ENCODE data around the gene KIF26B.

KIF26B gene

DNA sequence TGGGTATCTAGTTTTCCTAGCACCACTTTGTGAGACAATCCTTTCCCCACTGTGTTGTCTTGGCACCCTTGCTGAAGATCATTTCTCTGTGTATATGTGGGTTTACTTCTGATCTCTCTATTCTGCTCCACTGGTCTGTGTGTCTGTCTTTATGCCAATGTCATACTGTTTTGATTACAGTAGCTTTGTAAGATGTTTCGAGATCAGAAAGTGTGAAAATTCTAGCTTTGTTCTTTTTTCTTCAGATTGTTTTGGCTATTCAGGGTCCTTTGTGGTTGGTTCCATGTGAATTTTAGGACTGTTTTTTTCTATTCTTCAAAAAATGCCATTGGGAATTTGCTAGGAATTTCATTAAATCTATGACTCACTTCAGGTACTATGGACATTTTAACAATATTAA, 116.2 kb downstream of the KIF26B start:
- DNase-seq (ENCODE audit: low read depth in 1 of 2, low spot score in 1 of 2), result no peak

DNA sequence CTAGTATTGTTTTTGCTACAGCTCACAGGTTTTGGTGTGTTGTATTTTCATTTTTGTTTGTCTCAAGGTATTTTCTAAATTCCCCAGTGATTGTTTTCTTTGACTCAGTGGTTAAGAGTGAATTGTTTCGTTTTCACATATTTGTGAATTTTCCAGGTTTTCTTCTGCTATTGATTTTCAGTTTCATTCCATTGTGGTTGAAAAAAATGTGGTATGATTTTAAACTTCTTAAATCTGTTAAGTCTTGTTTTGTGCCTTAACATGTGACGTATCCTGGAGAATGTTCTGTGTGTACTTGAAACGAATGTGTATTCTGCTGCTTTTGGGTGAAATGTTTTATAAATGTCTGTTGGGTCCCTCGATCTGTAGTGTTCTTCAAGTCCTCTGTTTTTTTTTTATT, 117.9 kb downstream of the KIF26B start:
- no peak for DNase-seq (ENCODE audit: low read depth in 1 of 2, low spot score in 1 of 2)

DNA sequence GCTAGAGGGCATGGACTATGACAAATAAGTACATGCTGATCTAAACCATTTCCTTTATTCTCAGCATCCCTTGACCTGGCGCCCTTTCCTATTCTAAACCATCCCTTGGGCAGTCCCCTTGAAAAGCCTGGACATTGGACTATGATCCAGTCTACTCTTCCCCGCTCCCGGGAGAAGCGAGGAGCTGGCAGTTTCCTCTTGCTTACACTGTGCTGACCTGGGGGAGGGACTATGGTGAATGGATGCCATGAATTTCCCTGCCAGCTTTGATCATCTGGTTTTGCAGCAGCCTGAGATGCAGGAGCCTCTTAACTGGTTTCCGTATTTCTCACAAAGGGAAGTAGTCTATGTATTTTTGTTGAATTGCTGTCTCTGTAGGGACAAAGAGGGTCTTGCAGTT, 121.7 kb downstream of the KIF26B start:
- DNase-seq (ENCODE audit: low read depth in 1 of 2, low spot score in 1 of 2), result no peak

DNA sequence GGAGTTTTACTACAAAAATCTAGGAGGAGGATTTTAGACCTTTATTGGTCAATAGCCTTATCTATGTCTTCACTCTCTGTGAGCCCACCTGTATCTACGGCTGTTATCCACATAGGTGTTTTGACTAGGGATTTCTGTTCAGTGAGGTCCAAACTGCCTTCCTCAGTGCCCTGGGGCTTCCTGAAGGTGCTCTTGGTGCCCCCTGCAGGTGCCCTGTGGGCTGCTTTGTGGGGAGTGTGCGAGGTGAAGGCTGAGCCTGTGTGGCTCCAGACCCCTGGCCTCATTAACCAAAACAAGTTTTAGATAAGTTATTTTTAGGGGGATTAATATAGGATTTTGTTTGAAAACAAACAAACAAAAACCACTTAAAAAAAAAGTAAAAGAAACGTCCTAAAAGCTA, 122.5 kb downstream of the KIF26B start:
- no peak for DNase-seq (ENCODE audit: low read depth in 1 of 2, low spot score in 1 of 2)

DNA sequence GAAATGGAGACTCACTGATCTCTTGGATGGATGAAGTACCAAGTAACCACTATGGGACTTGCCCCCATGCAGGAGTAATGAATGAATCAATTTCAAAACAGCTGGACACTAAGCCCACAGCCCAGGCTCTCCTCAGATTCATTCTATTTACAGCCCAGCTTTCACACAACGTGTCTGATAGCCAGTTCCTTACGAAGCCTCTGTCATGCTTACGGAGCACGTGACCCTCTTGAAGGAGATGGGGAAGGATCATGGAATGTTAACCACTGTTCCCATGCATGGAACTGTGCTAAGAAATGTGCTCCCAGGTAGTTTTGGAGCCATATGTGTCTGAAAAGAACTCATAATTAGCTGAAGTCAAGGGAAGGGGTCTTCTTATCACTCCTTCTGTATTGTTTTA, 124.1 kb downstream of the KIF26B start:
- DNase-seq (ENCODE audit: low read depth in 1 of 2, low spot score in 1 of 2), result no peak

DNA sequence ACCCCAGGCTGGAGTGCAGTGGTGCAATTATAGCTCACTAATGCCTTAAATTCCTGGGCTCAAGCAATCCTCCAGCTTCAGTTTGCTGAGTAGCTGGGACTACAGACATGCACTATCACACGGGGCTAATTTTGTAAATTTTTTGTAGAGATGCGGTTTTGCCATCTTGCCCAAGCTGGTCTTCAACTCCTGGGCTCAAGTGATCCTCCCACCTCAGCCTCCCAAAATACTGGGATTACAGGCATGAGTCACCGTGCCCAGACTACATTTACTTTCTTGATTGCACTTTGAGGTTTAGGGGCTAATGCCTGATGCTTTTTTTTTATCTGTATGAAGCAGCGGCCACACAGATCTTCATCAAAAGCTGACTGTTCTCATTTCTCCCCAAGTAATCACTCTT, 124.6 kb downstream of the KIF26B start:
- DNase-seq (ENCODE audit: low read depth in 1 of 2, low spot score in 1 of 2), result no peak

DNA sequence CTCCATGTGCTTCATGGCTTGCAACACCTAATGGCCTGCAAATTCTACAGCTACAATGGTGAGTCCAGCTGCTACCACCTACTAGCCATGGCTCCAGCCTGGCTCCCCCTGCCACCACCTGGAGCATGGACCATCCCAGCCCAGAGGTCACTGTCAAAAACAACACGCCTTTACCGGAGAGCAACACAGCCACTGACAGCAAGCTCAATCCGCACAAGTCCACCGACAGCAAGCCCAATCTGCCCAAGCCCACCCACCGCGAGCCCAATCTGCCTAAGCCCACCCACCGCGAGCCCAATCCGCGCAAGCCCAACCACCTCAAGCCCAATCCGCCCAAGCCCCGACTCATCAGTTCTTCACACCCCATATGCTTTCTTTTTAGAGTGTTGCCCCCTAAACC, 128.2 kb downstream of the KIF26B start:
- no peak for DNase-seq (ENCODE audit: low read depth in 1 of 2, low spot score in 1 of 2)

DNA sequence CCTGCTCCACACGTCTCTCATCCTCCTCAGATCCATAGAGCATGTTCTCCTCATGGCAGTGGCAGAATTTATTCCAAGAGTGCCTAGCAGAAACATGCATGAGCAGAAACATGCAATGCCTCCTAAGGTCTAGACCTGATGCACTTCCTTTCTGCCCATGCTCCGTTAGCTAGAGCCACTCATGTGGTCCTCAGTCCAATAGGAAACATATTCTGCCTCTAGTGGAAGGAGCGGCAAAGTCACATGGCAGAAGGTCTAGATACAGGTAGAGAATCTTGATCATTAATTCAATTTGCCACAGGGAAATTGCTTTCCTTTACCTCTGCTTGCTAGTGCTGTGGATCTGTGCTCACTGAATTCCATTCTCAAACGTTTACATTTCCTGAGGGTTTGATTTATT, 130.4 kb downstream of the KIF26B start:
- no peak for DNase-seq (ENCODE audit: low read depth in 1 of 2, low spot score in 1 of 2)

DNA sequence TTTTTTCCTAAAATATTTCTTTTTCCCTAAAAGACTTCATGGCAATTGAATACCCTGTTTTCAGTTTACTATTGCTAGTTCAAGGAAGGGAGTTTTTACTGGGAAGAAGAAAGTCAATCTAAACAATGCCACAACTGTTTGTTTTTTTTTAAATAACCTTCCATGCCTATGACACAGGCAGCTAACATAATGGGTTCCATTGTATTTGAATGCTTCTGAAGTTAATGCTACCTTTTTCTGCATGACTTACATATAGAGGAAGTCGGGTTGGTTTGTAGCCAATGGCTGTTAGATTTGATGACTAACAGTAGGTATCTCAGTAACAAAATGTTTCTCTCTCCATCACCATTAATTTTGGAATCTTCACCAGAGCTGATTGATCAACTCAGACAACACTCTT, 134.0 kb downstream of the KIF26B start:
- no peak for DNase-seq (ENCODE audit: low read depth in 1 of 2, low spot score in 1 of 2)

DNA sequence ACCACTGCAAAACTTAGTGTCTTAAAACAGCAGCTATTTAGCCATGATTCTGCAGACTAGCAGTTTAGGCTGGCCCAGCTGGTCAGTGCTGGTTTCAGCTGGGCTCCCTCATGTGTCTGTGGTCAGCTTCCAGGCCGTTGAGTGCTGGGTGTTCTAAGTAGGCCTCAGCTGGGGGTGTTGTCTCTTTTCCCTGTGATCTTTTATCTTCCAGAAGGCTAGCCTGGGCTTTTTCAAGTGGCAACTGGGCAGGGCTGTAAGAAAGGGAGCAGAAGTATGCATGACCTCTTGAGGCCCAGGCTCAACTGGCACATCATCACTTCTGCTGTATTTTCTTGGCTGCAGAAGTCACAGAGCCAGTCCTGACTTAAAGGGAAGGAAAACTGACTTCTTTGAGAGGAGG, 136.1 kb downstream of the KIF26B start:
- no peak for DNase-seq (ENCODE audit: low read depth in 1 of 2, low spot score in 1 of 2)

DNA sequence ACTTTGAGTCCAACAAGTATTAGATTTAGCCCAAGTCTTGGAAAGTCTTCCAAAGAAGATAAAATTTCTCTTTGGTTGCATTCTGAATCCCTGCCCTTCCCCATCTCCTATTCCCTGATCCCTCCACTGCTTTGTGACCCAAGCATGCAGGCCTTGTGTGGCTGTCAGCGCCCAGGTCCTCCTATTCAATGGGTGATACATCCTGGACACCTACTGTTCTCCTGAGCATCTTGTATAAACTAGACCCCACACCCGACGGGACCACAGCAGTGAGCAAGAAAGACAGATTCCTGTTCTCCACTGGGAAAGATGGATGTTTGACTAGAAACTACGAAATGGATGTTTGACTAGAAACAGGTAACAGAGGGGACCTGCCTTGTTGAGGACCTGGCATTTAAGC, 136.6 kb downstream of the KIF26B start:
- DNase-seq (ENCODE audit: low read depth in 1 of 2, low spot score in 1 of 2), result no peak

DNA sequence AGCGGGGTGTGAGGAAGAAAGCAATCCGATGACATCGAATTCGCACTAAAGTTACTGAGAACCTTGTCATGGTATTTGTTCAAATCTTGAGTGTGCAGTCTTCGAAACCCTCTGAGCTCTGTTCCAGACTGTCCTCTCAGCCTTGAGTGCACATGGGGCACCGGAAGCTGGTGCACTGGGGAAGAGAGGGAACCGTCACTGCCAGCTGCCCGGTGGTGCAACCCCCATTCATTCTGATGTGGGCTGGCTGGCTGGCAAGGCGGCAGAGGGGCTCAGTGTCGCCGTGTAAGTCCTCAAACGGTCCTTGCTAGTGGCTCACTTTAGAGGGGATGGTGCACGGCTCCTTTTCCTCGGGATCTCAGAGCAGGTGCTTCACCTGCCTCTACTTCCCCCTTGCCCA, 137.4 kb downstream of the KIF26B start:
- no peak for DNase-seq (ENCODE audit: low read depth in 1 of 2, low spot score in 1 of 2)

DNA sequence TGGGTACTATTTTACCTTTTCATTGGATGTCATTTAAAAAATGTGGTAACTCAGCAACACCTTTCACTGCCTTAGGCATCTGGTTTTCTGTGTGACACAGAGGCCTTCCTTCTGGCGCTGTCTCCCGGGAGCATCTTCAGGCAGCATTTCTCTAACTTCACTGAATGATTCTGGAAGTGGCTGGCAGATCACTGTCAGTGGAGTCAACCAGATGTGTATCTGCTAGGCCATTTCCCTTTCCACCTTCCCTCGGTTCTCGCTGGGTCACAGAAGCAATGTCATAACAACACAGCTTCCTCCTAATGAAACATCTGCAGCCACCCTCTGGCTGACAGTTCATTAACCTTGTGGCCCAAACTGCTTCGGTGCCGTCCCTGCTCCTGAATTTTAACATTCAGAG, 137.8 kb downstream of the KIF26B start:
- DNase-seq (ENCODE audit: low read depth in 1 of 2, low spot score in 1 of 2), result no peak

DNA sequence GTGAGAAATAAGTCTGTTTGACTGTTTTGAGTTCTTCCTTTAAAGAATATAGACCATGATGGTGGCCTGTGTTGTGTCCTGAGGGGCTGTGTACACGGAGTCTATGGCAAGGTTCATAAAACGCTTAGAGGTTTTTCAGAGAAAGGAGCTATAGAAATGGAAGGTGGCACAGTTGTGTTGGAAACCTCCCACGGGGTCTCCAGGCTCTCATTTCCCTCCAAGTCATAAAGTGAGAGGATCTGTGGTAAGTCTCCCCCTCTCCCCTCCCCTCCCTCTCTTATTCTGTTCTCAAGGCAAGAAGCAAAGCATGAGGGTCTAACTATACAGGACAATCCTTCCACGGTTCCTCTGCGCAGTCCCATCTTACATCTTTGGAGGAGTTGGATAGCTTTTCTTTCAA, 139.2 kb downstream of the KIF26B start:
- no peak for DNase-seq (ENCODE audit: low read depth in 1 of 2, low spot score in 1 of 2)

DNA sequence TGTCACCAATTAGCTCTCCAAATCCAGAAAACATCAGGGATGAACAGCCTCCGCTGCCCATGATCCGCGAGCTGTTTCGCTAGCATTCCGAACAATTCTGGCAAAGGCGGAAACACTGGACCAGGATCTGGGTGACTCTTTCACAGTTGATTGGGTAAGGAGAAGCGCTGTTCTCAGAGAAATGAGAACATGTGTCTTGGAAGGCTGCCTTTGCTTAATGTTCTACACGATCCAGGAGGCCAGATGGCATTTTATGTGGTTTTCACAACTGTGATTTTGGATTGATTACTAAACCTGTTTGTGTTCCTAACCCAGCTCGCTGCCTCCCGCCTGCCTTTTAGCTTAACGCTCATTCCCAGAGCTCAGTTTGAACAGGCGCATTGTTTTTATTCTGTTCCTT, 144.0 kb downstream of the KIF26B start:
- DNase-seq (ENCODE audit: low read depth in 1 of 2, low spot score in 1 of 2), result no peak

DNA sequence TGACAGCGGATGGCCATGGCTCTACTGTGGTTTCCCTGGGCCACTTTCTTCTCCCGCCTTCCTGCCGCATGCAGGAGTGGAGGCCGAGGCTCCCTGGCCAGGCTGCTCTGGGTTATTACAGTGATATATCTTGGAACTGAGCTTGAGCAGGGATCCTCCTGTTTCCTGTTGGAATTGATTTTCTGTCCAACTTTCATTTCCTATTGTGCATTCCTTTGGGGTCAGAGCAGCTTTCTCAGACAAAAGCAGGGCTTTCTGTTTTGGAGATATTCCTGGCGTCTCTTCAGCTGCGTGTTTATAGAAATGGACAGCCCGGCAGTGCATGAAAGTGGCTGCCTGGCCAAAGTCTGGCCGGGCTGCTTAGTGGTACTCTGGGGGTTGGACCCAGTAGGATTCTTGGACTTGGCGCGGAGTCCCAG, 146.4 kb downstream of the KIF26B start:
- no peak for DNase-seq (ENCODE audit: low read depth in 1 of 2, low spot score in 1 of 2)

DNA sequence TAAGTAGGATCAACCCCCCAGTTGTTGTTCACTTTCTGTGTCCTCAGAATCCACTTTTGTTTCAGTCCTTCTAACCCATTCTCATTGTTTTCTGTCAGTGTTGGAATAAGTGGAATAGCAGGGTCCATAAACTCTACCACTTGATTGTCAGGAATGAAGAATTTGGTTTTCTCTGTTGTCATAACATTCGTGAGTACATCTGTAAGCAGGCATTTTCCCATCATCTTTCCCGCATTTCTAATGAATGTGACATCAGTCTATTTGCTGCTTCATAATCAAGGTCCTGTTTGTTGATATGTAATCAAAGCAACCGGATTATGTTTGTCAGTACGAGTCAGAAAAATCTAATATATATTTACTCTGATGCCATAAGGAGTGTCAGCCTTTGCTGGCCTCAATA, 147.1 kb downstream of the KIF26B start:
- DNase-seq (ENCODE audit: low read depth in 1 of 2, low spot score in 1 of 2), result no peak

DNA sequence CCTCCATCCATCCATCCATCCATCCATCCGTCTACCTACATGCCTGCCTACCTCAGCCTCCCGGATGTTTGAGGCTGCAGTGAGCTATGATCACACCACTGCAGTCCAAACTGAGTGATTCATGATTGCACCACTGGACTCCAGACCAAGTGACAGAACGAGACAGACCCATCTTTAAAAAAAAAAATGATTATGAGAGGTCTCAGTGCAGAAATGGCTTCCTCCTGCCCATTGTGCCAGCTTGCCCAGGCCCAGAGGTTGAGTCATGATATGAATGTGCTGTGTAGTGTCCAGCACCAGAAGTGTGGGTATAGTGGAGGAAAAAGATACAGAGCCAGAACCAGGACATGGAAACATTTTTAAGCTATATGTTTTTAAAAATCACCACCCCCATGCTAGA, 149.9 kb downstream of the KIF26B start:
- no peak for DNase-seq (ENCODE audit: low read depth in 1 of 2, low spot score in 1 of 2)

DNA sequence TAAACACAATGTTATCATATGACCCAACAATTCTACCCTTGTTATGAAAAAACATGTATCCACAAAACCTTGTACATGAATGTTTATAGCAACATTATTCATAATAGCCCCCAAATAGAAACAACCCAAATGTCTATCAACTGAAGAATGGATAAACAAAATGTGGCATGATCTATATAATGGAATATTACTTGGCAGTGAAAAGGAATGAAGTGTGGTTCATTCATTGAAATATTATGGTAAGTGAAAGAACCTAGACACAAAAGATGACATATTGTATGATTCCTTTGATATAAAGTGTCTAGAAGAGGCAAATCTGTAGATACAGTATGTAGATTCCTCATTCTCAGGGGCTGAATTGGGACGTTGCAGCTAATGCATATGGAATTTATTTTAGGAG, 151.2 kb downstream of the KIF26B start:
- DNase-seq (ENCODE audit: low read depth in 1 of 2, low spot score in 1 of 2), result no peak

DNA sequence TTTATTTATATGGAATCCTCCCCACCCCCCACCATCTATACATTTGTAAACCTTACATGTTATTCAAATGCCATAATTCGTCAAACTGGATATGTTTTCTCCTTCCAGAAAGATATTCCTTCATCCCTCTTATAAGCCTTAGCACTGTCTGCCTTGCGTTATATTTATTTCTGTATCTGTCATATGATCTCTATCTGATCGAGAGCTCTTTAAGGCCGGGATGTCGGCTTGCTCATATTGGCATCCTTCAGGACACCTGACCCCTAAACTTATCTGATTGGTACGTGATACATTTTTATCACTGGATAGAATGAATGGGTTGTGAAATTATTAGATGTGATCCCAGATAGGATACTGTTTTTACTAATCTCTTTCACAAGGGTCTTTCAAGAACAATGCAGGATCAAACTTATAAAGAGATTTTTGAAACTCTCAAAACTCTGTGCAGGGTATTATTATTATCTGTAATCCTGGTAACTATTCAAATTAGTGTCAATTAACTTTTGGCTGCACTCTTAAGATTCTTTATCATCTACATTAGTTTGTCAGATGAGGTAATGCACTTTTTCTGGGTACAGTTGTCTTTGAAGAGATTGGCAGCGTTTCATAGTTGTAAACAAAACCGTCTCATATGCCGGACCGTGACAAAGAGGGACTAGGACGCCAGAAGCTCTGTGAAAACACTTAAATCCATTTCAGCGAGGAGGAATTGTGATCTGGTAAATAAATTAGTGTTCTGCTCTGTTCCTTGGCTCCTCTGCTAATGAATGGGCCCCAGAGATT, 152.0 kb downstream of the KIF26B start:
- DNase-seq (ENCODE audit: low read depth in 1 of 2, low spot score in 1 of 2), result no peak

DNA sequence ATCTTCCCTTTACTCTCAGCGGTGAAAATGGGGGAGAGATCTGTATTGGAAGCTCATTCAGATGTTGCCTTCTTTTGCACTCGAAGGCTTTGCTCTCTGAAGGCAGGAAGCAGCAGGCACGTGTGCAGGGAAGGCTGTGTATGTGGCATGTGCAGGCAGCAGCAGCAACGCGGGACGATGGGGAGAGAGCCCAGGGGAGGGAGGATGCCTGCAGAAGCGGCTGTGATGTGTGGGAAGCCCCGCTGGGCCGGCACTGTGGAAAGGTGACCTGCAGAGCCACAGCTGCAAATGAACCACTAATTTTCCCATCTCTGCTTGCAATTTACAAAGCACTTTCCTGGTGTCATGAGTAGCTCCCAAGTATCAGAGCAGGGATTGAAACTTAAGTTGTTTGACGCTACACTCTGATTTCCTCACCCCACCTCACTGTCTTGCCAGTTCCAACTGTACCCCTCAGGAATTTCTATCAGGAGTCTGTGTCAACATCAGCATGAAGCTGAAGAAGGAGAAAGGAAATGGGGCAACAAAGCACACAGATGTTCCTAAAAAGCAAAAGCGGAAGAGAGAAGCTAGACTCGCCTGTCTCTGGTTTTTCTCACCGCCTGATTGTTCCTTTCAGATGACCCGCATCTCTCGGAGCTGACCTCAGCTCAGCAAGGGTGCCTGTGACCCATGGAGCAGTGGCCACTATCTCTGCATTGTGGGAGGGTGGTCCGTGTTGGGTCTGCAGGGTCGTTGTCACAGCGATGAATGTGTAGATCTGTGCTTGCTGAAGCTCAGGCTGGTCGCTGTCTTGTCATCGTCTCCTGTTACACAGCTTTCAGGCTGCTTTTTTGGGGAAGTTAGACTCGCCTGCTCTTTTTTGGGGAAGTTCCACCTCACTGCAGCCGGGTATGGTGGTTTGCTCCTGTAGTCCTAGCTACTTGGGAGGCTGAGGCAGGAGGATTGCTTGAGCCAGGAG, 156.1 kb downstream of the KIF26B start:
- no peak for DNase-seq (ENCODE audit: low read depth in 1 of 2, low spot score in 1 of 2)

DNA sequence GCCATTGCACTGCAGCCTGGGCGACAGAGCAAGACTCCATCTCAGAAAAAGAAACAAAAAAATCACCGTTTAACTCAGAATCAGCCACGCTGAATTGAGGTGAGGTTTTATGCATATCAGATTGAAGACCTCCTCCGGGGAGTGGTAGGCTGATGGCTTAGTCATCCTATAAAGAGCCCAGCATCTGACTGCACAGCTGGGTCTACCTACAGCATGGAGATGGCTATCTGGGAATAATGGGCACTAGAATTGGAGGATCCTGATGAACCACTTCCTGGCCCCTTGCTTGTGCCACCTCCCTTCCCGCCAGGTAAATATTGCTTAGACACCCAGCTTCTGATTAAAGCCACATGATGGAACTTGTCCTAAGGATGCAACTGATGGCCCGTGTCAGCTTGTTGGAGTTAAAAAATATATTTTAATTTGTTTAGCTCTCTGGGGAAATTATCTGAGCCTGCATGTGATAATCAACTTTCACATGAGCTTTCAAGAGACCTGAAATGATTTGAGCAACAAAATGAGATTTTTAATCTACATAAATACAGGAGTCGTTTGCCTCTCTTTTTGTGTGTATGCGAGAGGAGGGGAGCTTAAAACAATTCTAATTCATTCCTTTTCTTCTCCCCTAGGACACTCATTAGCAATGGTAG, 157.2 kb downstream of the KIF26B start:
- no peak for DNase-seq (ENCODE audit: low read depth in 1 of 2, low spot score in 1 of 2)

Data from activated CD4-positive, alpha-beta T cell treated with anti-CD3 and anti-CD28 coated beads, Interleukin-2, amount 50 U/mL, for 24 hours (primary cell).